A549 (cell line): ENCODE data around the gene LRCH1.

ENCODE experiments used
- CTCF ChIP-seq: fragments of >200 bp; sonication (Bioruptor Twin); formaldehyde crosslinking; IDR thresholded peaks from 3 replicates; pipeline ENCODE4 v1.5.1; 2016
- EP300 ChIP-seq, 2 experiments: fragments of >200 bp; sonication (Bioruptor Twin); formaldehyde crosslinking; IDR thresholded peaks; 2 replicates in 1 of 2; 3 replicates in 1 of 2; pipeline ENCODE4 v1.6.1; 2016 to 2017
- POLR2A ChIP-seq: IDR thresholded peaks from 2 replicates; pipeline ENCODE4 v1.6.1; 2012; ENCODE audit warnings: mild to moderate bottlenecking, low read length
- RAD21 ChIP-seq, 2 experiments: fragments of >200 bp in 1 of 2; sonication (Bioruptor Twin) in 1 of 2; formaldehyde crosslinking in 1 of 2; IDR thresholded peaks in 1 of 2; conservative IDR thresholded peaks in 1 of 2; 2 replicates in 1 of 2; 3 replicates in 1 of 2; pipeline ENCODE4 v1.6.1; 2012 to 2018; ENCODE audit warnings: inconsistent platforms in 1 of 2
- REST ChIP-seq: fragments of 200-600 bp; sonication (generic); IDR thresholded peaks from 2 replicates; pipeline ENCODE4 v1.6.1; 2016; ENCODE audit warnings: antibody characterized with exemption, mild to moderate bottlenecking, moderate library complexity
- SREBF2 ChIP-seq: fragments of 450-650 bp; IDR thresholded peaks from 2 replicates; pipeline ENCODE4 v1.6.1; 2014; ENCODE audit warnings: mild to moderate bottlenecking, moderate library complexity

- TF ChIP-seq SREBF2 = no peak
- TF ChIP-seq RAD21 (conservative IDR thresholded peaks at IDR 0.05 in 1 of 2, IDR thresholded peaks at IDR 0.05 in 1 of 2) = no peak
- TF ChIP-seq POLR2A = no peak
- no peak for TF ChIP-seq REST
- TF ChIP-seq CTCF = no peak
- no peak for TF ChIP-seq EP300 (IDR thresholded peaks at IDR 0.05)
Observed at GRCh38 chr13:46541210-46541609, 11.8 kb upstream of the LRCH1 start.
